HEK293T (cell line): ENCODE data around the gene SLC35F5.
"Not testable (repeated sequence)": the region's sequence is repeated elsewhere in the genome, so short reads cannot be mapped to it uniquely, and the experiment has no call there.

Source experiments
- CTCF ChIA-PET: fragments of 350-600 bp; formaldehyde crosslinking; extraction: SDS; loops from one replicate; lab custom pipeline; 2021; ENCODE audit warnings: antibody characterized with exemption, inconsistent platforms; lab: Yijun Ruan, JAX
- POLR2A ChIA-PET: fragments of 350-600 bp; formaldehyde crosslinking; extraction: SDS; loops from one replicate; lab custom pipeline; 2020; ENCODE audit warnings: antibody characterized with exemption, inconsistent platforms; lab: Yijun Ruan, JAX
- DNase-seq: peaks from one replicate; pipeline ENCODE4 v3.0.0; 2012; ENCODE audit warnings: mixed read lengths; ENCODE audit errors: extremely low spot score
- ARNT ChIP-seq: fragments of 450-650 bp; IDR thresholded peaks from 2 replicates; pipeline ENCODE4 v1.6.1; 2017; ENCODE audit warnings: mild to moderate bottlenecking
- BHLHE40 ChIP-seq: fragments of 450-650 bp; IDR thresholded peaks from 2 replicates; pipeline ENCODE4 v1.6.1; 2016; ENCODE audit warnings: mild to moderate bottlenecking, moderate library complexity, borderline replicate concordance
- CTBP1 ChIP-seq: fragments of 450-650 bp; IDR thresholded peaks from 2 replicates; pipeline ENCODE4 v1.6.1; 2016; ENCODE audit warnings: borderline replicate concordance
- ELF4 ChIP-seq: fragments of 450-650 bp; IDR thresholded peaks from 2 replicates; pipeline ENCODE4 v1.6.1; 2017; ENCODE audit warnings: antibody characterized with exemption
- FOXA1 ChIP-seq: fragments of 450-650 bp; IDR thresholded peaks from 2 replicates; pipeline ENCODE4 v1.6.1; 2016; ENCODE audit warnings: mild to moderate bottlenecking
- FOXK2 ChIP-seq: fragments of 450-650 bp; IDR thresholded peaks from 2 replicates; pipeline ENCODE4 v1.6.1; 2016; ENCODE audit warnings: mild to moderate bottlenecking
- FOXM1 ChIP-seq: fragments of 450-650 bp; IDR thresholded peaks from 2 replicates; pipeline ENCODE4 v1.6.1; 2017; ENCODE audit warnings: mild to moderate bottlenecking, borderline replicate concordance
- HDGF ChIP-seq: fragments of 450-650 bp; IDR thresholded peaks from 2 replicates; pipeline ENCODE4 v1.6.1; 2017; ENCODE audit warnings: antibody characterized with exemption, borderline replicate concordance
- L3MBTL2 ChIP-seq: fragments of 450-650 bp; conservative IDR thresholded peaks from 2 replicates; pipeline ENCODE4 v1.6.1; 2016; ENCODE audit warnings: mild to moderate bottlenecking
- LEF1 ChIP-seq: fragments of 450-650 bp; IDR thresholded peaks from 2 replicates; pipeline ENCODE4 v1.6.1; 2017; ENCODE audit warnings: mild to moderate bottlenecking, borderline replicate concordance
- NFRKB ChIP-seq: fragments of 450-650 bp; IDR thresholded peaks from 2 replicates; pipeline ENCODE4 v1.6.1; 2016; ENCODE audit warnings: mild to moderate bottlenecking, moderate library complexity
- SP1 ChIP-seq: fragments of 450-650 bp; IDR thresholded peaks from 2 replicates; pipeline ENCODE4 v1.6.1; 2017
- SUZ12 ChIP-seq: fragments of 450-650 bp; IDR thresholded peaks from 2 replicates; pipeline ENCODE4 v1.6.1; 2016; ENCODE audit warnings: mild to moderate bottlenecking
- TARDBP ChIP-seq: fragments of 450-650 bp; IDR thresholded peaks from 2 replicates; pipeline ENCODE4 v1.6.1; 2016
- ZNF384 ChIP-seq: fragments of 450-650 bp; IDR thresholded peaks from 2 replicates; pipeline ENCODE4 v1.6.1; 2016
- TF ChIP-seq, protein P1 (sequence below): fragments of 450-650 bp; IDR thresholded peaks from 2 replicates; pipeline ENCODE4 v1.6.1; 2016

The SLC35F5 gene

DNA sequence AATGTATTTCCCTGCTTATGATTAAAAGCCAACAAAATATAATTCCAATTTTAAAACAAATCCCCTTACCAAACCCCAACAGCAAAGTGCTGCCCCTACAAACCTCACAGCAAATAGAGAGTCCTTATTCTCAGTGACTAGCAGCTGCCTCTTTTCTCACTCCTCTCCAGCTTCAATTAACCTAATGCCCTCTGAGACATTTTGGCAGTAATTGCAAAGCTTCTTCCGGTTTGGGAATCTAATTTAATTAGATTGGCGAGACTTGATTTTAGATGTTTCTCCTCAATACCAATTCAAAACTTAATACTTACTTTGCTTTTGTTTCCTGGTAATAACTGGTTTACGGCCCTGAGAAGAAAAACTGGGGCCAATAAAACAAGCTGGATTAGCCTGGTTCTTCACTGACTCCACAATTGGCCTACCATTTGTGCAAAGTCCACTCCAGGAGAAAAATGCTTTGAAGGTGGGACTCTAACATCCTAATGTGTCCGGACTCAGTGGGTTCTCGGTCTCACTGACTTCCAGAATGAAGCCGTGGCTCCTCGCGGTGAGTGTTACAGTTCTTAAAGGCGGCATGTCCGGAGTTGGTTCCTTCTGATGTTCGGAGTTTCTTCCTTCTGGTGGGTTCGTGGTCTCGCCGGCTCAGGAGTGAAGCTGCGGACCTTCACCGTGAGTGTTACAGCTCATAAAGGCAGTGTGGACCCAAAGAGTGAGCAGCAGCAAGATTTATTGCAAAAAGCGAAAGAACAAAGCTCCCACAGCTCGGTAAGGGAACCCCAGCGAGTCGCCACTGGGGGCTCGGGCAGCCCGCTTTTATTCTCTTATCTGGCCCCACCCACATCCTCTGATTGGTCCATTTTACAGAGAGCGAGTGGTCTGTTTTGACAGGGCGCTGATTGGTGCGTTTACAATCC is 52.8 kb downstream of the SLC35F5 start:
- TF ChIP-seq ZNF384 (no peak), ELF4 (no peak), SUZ12 (no peak), TARDBP (no peak), FOXA1 (no peak), FOXM1 (no peak), NFRKB (no peak), FOXK2 (no peak)
- TF ChIP-seq, protein P1, sequence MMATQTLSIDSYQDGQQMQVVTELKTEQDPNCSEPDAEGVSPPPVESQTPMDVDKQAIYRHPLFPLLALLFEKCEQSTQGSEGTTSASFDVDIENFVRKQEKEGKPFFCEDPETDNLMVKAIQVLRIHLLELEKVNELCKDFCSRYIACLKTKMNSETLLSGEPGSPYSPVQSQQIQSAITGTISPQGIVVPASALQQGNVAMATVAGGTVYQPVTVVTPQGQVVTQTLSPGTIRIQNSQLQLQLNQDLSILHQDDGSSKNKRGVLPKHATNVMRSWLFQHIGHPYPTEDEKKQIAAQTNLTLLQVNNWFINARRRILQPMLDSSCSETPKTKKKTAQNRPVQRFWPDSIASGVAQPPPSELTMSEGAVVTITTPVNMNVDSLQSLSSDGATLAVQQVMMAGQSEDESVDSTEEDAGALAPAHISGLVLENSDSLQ, result no peak
- ChIA-PET CTCF (no interaction called here), POLR2A (no interaction called here)
- no peak for DNase-seq

DNA sequence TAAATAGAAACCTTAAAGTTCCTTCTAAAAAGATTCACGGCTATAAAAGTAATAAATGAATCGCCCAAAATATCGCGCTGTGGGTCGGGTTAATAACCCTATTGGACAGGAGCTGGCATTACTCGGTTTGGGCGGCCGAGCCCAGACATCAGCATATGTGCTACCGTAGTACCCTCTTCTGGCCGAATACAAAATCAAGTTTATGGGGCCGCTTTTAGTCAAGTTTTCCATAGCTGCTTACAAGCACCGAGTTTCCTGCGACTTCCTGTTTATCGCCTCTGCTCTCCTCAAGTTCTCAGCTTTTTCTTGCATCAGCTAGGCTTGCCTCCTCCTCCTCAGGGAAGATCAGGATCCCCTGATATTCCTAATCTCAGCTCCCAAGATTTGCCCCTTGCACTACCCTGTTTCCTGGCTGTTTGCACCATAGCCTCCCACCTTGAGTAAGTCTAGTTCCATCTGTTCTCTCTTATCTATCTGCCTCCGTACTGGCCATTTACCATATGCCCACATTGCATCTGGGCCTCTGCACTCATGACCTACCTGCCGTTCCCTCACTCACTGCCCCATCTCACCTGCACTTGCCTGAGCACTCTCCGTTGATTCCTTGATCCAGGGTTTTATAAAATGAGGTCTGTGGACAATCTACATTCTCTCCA is 56.1 kb downstream of the SLC35F5 start:
- CTCF ChIA-PET, result interaction anchor here (1.2 kb wide), 1 partner anchor 15 kb away, joined by 5 read pairs; no protein-coding TSS in a partner anchor
- TF ChIP-seq BHLHE40 (no peak), SP1 (no peak), FOXA1 (no peak), SUZ12 (no peak), L3MBTL2 (no peak), FOXM1 (no peak), NFRKB (no peak), ZNF384 (no peak), ARNT (no peak), ELF4 (no peak), CTBP1 (no peak), FOXK2 (no peak), HDGF (no peak), TARDBP (no peak), LEF1 (no peak)
- TF ChIP-seq, protein P1, result no peak
- peak; percentile 72 for DNase-seq
- POLR2A ChIA-PET, result no interaction called here

GRCh38 chr2:113698892-113699447 is 57.5 kb downstream of the SLC35F5 start:
- TF ChIP-seq LEF1 (no peak), ARNT (no peak), BHLHE40 (no peak), TARDBP (no peak), NFRKB (no peak), FOXM1 (no peak), FOXK2 (no peak), CTBP1 (no peak), SUZ12 (no peak), HDGF (no peak), ZNF384 (no peak), SP1 (no peak), FOXA1 (no peak)
- TF ChIP-seq, protein P1, result no peak
- DNase-seq, result no peak
- CTCF ChIA-PET, result no interaction called here
- POLR2A ChIA-PET, result no interaction called here

- CTCF ChIA-PET, POLR2A ChIA-PET, DNase-seq: not testable (repeated sequence)
Observed at GRCh38 chr2:113698251-113698650, 58.2 kb downstream of the SLC35F5 start.

DNA sequence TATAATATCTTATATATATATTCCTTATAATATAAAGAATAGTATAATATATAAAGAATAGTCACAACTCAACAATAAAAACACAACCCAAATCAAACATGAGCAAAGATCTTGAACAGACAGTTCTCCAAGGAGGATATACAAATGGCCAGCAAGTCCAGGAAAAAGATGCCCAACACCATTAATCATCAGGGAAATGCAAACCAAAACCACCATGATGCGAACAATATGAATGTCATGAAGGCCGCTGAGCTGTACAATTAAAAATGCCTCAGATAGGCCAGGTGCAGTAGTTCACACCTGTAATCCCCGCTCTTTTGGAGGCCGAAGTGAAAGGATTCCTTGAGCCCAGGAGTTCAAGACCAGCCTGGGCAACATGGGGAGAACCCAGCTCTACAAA is 58.9 kb downstream of the SLC35F5 start:
- DNase-seq, result no peak
- TF ChIP-seq ZNF384 (no peak), FOXK2 (no peak), FOXA1 (no peak), BHLHE40 (no peak), ELF4 (no peak), SP1 (no peak)
- CTCF ChIA-PET, result no interaction called here
- POLR2A ChIA-PET, result no interaction called here

GRCh38 chr2:113694438-113694837 is 62.0 kb downstream of the SLC35F5 start:
- ChIA-PET POLR2A (no interaction called here), CTCF (no interaction called here)
- no peak for DNase-seq
- TF ChIP-seq HDGF (no peak), ZNF384 (no peak), LEF1 (no peak), TARDBP (no peak), FOXM1 (no peak), NFRKB (no peak), SP1 (no peak), ELF4 (no peak), FOXA1 (no peak), BHLHE40 (no peak)
